Adrenal gland (tissue), 5 donors: ENCODE data around the gene RBM17.

ENCODE experiments used
- CTCF ChIP-seq, 6 experiments: fragments of 450-650 bp in 4 of 6; fragments of 200-600 bp in 2 of 6; sonication (generic) in 1 of 6; IDR thresholded peaks; 1 replicate in 5 of 6; 2 replicates in 1 of 6; pipeline versions ENCODE4 v1.5.1 to v1.8.0; 2016 to 2021; ENCODE audit warnings: antibody characterized with exemption in 6 of 6, mild to moderate bottlenecking in 2 of 6, moderate library complexity in 1 of 6
- POLR2A ChIP-seq, 2 donors: fragments of 450-650 bp; IDR thresholded peaks; one replicate each; pipeline ENCODE4 v1.6.1; 2017; ENCODE audit warnings: antibody characterized with exemption in 2 of 2, mild to moderate bottlenecking in 2 of 2, moderate library complexity in 1 of 2
- donor health status: DM: no; HTN: no; CAD: no.

GRCh38 chr10:6047847-6048246, 41.0 kb upstream of the RBM17 start:
- TF ChIP-seq POLR2A (IDR thresholded peaks at IDR 0.05) (no peak), CTCF (IDR thresholded peaks at IDR 0.05) (no peak)
